ENCODE results near the gene CDKN1A. TPM values are rescaled to one million over a fixed set of nuclear protein-coding genes. Genes with fewer than 3 reads are reported as not detected.
A peak's percentile ranks its signal among the peaks of the same experiment; 100 is the strongest.

The CDKN1A gene
- 95.1 TPM for total RNA-seq (2013)
- polyA plus RNA-seq (1,000 to 10,000 TPM in 1 of 3 donors, 100 to 1,000 TPM in 2; 117 to 1,223 (median 144) TPM), polyA minus RNA-seq (209 and 234 TPM in 2 replicates), total RNA-seq (898 to 2,360 (median 1,158) reads per million in 11 experiments)

DNA sequence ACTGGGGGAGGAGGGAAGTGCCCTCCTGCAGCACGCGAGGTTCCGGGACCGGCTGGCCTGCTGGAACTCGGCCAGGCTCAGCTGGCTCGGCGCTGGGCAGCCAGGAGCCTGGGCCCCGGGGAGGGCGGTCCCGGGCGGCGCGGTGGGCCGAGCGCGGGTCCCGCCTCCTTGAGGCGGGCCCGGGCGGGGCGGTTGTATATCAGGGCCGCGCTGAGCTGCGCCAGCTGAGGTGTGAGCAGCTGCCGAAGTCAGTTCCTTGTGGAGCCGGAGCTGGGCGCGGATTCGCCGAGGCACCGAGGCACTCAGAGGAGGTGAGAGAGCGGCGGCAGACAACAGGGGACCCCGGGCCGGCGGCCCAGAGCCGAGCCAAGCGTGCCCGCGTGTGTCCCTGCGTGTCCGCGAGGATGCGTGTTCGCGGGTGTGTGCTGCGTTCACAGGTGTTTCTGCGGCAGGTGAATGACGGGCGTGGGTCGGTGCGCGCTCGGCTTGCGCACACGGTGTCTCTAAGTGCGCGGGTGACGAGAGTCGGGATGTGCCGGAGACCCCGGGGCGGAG is at the start of gene CDKN1A:
CDKN1A (plus strand) TSS at position 227 of the 555 bp plus-strand sequence. CDS start 5,388 bp downstream, outside the sequence.
- peaks cover 22 to 25% of the 10 kb centered on the region in 2 donors for H3K36me3 Mint-ChIP-seq
- H3K9me3 Mint-ChIP-seq: peaks cover 0 to 5% (median 0%) of the 10 kb centered on the region in 7 donors
- H3K27me3 Mint-ChIP-seq (ENCODE audit: low read depth in 3 of 3): peaks cover 22 to 37% (median 23%) of the 10 kb centered on the region in 3 donors
- H4K20me1 ChIP-seq (ENCODE audit: insufficient read depth, low read length): peaks cover 45% of the 10 kb centered on the region
- peak within 1 kb of the TSS; percentile 97 to 98 for H3K4me3 Mint-ChIP-seq
- H2AFZ ChIP-seq (ENCODE audit: insufficient read depth, low read depth, low read length, poor library complexity, severe bottlenecking): no peak within 1 kb of the TSS
- peaks cover 51% of the 10 kb centered on the region for H3K4me1 Mint-ChIP-seq
- H3K4me3 ChIP-seq (replicated peaks in 1 of 3; ENCODE audit: low read depth in 2 of 3, low read length in 3 of 3): peak within 1 kb of the TSS; percentile 76 to 90 (median 81)
- peak within 1 kb of the TSS; percentile 95 to 100 (median 97) for H3K27ac Mint-ChIP-seq
- peaks cover 20% of the 10 kb centered on the region for H3K79me2 ChIP-seq (ENCODE audit: insufficient read depth, low read length)
- H3K36me3 ChIP-seq (replicated peaks in 1 of 2; ENCODE audit: control insufficient read depth in 1 of 2, insufficient read depth in 2 of 2, low read length in 2 of 2): peaks cover 0 to 5% of the 10 kb centered on the region in 2 donors
- peaks cover 0 to 19% of the 10 kb centered on the region in 2 donors for H3K27me3 ChIP-seq (ENCODE audit: control insufficient read depth in 2 of 2, insufficient read depth in 2 of 2, low read length in 2 of 2)
- H3K4me2 ChIP-seq (replicated peaks; ENCODE audit: extremely low read depth, low read length, poor library complexity, severe bottlenecking): peak within 1 kb of the TSS; percentile 84
- WGBS (ENCODE audit: insufficient coverage): under 1% methylated on average over 63 of the region's 63 CpGs
- TF ChIP-seq, protein P1, sequence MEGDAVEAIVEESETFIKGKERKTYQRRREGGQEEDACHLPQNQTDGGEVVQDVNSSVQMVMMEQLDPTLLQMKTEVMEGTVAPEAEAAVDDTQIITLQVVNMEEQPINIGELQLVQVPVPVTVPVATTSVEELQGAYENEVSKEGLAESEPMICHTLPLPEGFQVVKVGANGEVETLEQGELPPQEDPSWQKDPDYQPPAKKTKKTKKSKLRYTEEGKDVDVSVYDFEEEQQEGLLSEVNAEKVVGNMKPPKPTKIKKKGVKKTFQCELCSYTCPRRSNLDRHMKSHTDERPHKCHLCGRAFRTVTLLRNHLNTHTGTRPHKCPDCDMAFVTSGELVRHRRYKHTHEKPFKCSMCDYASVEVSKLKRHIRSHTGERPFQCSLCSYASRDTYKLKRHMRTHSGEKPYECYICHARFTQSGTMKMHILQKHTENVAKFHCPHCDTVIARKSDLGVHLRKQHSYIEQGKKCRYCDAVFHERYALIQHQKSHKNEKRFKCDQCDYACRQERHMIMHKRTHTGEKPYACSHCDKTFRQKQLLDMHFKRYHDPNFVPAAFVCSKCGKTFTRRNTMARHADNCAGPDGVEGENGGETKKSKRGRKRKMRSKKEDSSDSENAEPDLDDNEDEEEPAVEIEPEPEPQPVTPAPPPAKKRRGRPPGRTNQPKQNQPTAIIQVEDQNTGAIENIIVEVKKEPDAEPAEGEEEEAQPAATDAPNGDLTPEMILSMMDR (IDR thresholded peaks at IDR 0.05): no peak
- peak; percentile 97 to 98 (median 98) for DNase-seq
- intact Hi-C loops (cut with micrococcal nuclease): loop anchor here (2.0 kb wide), 2 partner anchors 56 to 64 kb away; no protein-coding TSS in a partner anchor
- peak within 1 kb of the TSS; percentile 98 for H3K9ac ChIP-seq (ENCODE audit: insufficient read depth, low read length, poor library complexity, severe bottlenecking)
- no peaks in the 10 kb centered on the region for H3K9me3 ChIP-seq (replicated peaks in 1 of 2; ENCODE audit: control insufficient read depth in 1 of 2, insufficient read depth in 1 of 2, low read length in 2 of 2)
- peaks cover 57 to 61% of the 10 kb centered on the region in 2 donors for H3K4me1 ChIP-seq (ENCODE audit: control insufficient read depth in 1 of 2, insufficient read depth in 2 of 2, low read length in 2 of 2)
- H3K27ac ChIP-seq (ENCODE audit: low read depth in 1 of 2, low read length in 2 of 2): peak within 1 kb of the TSS; percentile 71 to 93

DNA sequence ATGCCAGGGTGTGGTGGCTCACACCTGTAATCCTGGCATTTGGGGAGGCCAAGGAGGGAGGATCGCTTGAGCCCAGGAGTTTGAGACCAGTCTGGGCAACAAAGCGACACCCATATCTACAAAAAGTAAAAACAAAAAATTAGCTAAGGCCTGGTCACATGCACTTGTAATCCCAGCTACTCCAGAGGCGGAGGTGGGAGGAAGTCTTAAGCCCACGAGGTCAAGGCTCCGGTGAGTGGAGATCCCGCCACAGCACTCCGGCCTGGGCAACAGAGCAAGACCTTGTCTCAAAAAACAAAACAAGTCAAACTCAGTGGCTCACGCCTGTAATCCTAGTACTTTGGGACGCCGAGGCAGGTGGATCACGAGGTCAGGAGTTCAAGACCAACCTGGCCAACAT is 48.7 kb upstream of the CDKN1A start:
- Mint-ChIP-seq H3K36me3 (peaks cover 0 to 2% of the 10 kb centered on the region in 2 donors), H3K27me3 (ENCODE audit: low read depth in 3 of 3) (peaks cover 2 to 5% (median 3%) of the 10 kb centered on the region in 3 donors), H3K27ac (peak overlapping the region; percentile 91 to 98 (median 96)), H3K9me3 (peaks cover 0 to 2% (median 0%) of the 10 kb centered on the region in 7 donors), H3K4me1 (peaks cover 36% of the 10 kb centered on the region), H3K4me3 (no peak overlapping the region)
- H3K4me2 ChIP-seq (replicated peaks; ENCODE audit: extremely low read depth, low read length, poor library complexity, severe bottlenecking): no peak overlapping the region
- WGBS (ENCODE audit: insufficient coverage): 89% methylated on average over 5 of the region's 11 CpGs
- H3K4me3 ChIP-seq (replicated peaks in 1 of 3; ENCODE audit: low read depth in 2 of 3, low read length in 3 of 3): no peak overlapping the region
- H4K20me1 ChIP-seq (ENCODE audit: insufficient read depth, low read length): no peaks in the 10 kb centered on the region
- H3K9ac ChIP-seq (ENCODE audit: insufficient read depth, low read length, poor library complexity, severe bottlenecking): no peak overlapping the region
- H3K36me3 ChIP-seq (replicated peaks in 1 of 2; ENCODE audit: control insufficient read depth in 1 of 2, insufficient read depth in 2 of 2, low read length in 2 of 2): no peaks in the 10 kb centered on the region
- DNase-seq: no peak
- H3K27ac ChIP-seq (ENCODE audit: low read depth in 1 of 2, low read length in 2 of 2): peak overlapping the region; percentile 52 to 93
- peaks cover 26 to 31% of the 10 kb centered on the region in 2 donors for H3K4me1 ChIP-seq (ENCODE audit: control insufficient read depth in 1 of 2, insufficient read depth in 2 of 2, low read length in 2 of 2)
- no peaks in the 10 kb centered on the region for H3K79me2 ChIP-seq (ENCODE audit: insufficient read depth, low read length)
- no peak overlapping the region for H2AFZ ChIP-seq (ENCODE audit: insufficient read depth, low read depth, low read length, poor library complexity, severe bottlenecking)
- TF ChIP-seq, protein P1 (IDR thresholded peaks at IDR 0.05): no peak
- intact Hi-C loops (cut with micrococcal nuclease): no loop called here
- no peaks in the 10 kb centered on the region for H3K27me3 ChIP-seq (ENCODE audit: control insufficient read depth in 2 of 2, insufficient read depth in 2 of 2, low read length in 2 of 2)
- no peaks in the 10 kb centered on the region for H3K9me3 ChIP-seq (replicated peaks in 1 of 2; ENCODE audit: control insufficient read depth in 1 of 2, insufficient read depth in 1 of 2, low read length in 2 of 2)

All from CD14-positive monocyte (primary cell).